Panc1 (cell line): ENCODE results near the gene LMNTD2.

ENCODE experiments used
- CTCF ChIP-seq: fragments of 450-650 bp; IDR thresholded peaks from 2 replicates; pipeline ENCODE4 v1.5.1; 2017; ENCODE audit warnings: mild to moderate bottlenecking
- POLR2AphosphoS5 ChIP-seq: IDR thresholded peaks from 2 replicates; pipeline ENCODE4 v1.6.1; 2012; ENCODE audit warnings: mild to moderate bottlenecking, low read depth, low read length, moderate library complexity

- TF ChIP-seq CTCF (no peak), POLR2AphosphoS5 (no peak)
Observed at GRCh38 chr11:545171-545570, 15.4 kb downstream of the LMNTD2 start.
